Measurements from ENCODE around the gene ITPK1. TPM values are rescaled to one million over a fixed set of nuclear protein-coding genes. Genes with fewer than 3 reads are reported as not detected.

Gene ITPK1
- total and polyA plus RNA-seq, 2 experiments from 2014 or later: 18.7 to 35.0 TPM

DNA sequence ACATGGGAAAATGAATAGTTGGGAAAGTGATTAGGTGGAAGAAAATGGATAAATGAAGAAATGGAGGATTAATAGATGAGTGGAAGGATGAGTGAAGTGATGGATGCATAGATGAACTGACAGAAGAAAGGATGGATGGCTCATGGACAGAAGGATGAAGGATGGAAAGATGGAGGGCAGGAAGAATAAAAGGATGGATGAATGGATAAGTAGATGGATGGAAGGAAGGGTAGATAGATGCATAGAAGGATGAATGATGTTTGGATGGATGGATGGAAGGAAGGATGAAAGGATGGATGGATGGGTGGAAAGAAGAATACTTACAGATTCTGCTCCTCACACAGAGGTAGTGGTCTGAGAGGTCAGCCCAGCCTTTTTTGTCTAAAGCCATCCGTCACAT, 228.6 kb downstream of the ITPK1 start:
- no peaks in the 10 kb centered on the region for H4K20me1 ChIP-seq (ENCODE audit: insufficient read depth)
- no peaks in the 10 kb centered on the region for H3K36me3 ChIP-seq (ENCODE audit: low read depth)
- H3K4me3 ChIP-seq: no peak overlapping the region
- DNase-seq: no peak
- 32 to 50% methylated on average over 1 of the region's 1 CpG for WGBS, 2 experiments (ENCODE audit: low coverage in 1 of 2, low lambda C conversion rate in 2 of 2, missing lambda C conversion rate in 2 of 2)
- in situ Hi-C loops (cut with MboI): no loop called here
- H3K9me2 ChIP-seq (ENCODE audit: insufficient read depth): no peaks in the 10 kb centered on the region
- no peak overlapping the region for H2AFZ ChIP-seq
- no peak overlapping the region for H3K4me2 ChIP-seq (ENCODE audit: unreplicated experiment)
- no peaks in the 10 kb centered on the region for H3K79me2 ChIP-seq (ENCODE audit: insufficient read depth)
- TF ChIP-seq EZH2 (IDR thresholded peaks at IDR 0.05; ENCODE audit: insufficient read depth, poor library complexity, severe bottlenecking) (no peak), EZH2phosphoT487 (IDR thresholded peaks at IDR 0.05; ENCODE audit: insufficient read depth, low read depth) (no peak)
- no peaks in the 10 kb centered on the region for H3K4me1 ChIP-seq (ENCODE audit: insufficient read depth)
- peaks cover 24% of the 10 kb centered on the region for H3K27me3 ChIP-seq (replicated peaks; ENCODE audit: insufficient read depth)
- H3K27ac ChIP-seq: no peak overlapping the region
- H3K9ac ChIP-seq: no peak overlapping the region
- H3F3A ChIP-seq (ENCODE audit: insufficient read depth): no peaks in the 10 kb centered on the region
- H3K9me3 ChIP-seq (ENCODE audit: low read depth): no peaks in the 10 kb centered on the region

Other genes with a start within 250 kb of the ITPK1 start
- not detected in 2 replicates for gene CHGA, start 192.8 kb downstream of the ITPK1 start, total RNA-seq (2014; rRNA removed; shearing (Covaris generic))
- gene CHGA, start 192.8 kb downstream of the ITPK1 start, polyA plus RNA-seq (2016; fragmentation: Nextera tagmentation; extraction: Ambion mirVana): not detected in 2 replicates
- gene MOAP1, start 69.0 kb upstream of the ITPK1 start, total RNA-seq (2014; rRNA removed; shearing (Covaris generic)): 17.5 and 18.3 TPM in 2 replicates
- 9.8 and 11.8 TPM in 2 replicates for gene MOAP1, start 69.0 kb upstream of the ITPK1 start, polyA plus RNA-seq (2016; fragmentation: Nextera tagmentation; extraction: Ambion mirVana)
- 6.2 and 7.7 TPM in 2 replicates for gene LYSET, start 69.4 kb upstream of the ITPK1 start, total RNA-seq (2014; rRNA removed; shearing (Covaris generic))
- gene LYSET, start 69.4 kb upstream of the ITPK1 start, polyA plus RNA-seq (2016; fragmentation: Nextera tagmentation; extraction: Ambion mirVana): 18.5 and 18.7 TPM in 2 replicates
- gene GON7, start 91.1 kb upstream of the ITPK1 start, total RNA-seq (2014; rRNA removed; shearing (Covaris generic)): 13.2 and 16.5 TPM in 2 replicates
- gene GON7, start 91.1 kb upstream of the ITPK1 start, polyA plus RNA-seq (2016; fragmentation: Nextera tagmentation; extraction: Ambion mirVana): 18.3 and 19.0 TPM in 2 replicates
- 28.7 and 42.9 TPM in 2 replicates for gene UBR7, start 91.3 kb upstream of the ITPK1 start, total RNA-seq (2014; rRNA removed; shearing (Covaris generic))
- gene UBR7, start 91.3 kb upstream of the ITPK1 start, polyA plus RNA-seq (2016; fragmentation: Nextera tagmentation; extraction: Ambion mirVana): 23.8 and 24.0 TPM in 2 replicates
- gene BTBD7, start 217.1 kb upstream of the ITPK1 start, total RNA-seq (2014; rRNA removed; shearing (Covaris generic)): 18.2 and 25.3 TPM in 2 replicates
- gene BTBD7, start 217.1 kb upstream of the ITPK1 start, polyA plus RNA-seq (2016; fragmentation: Nextera tagmentation; extraction: Ambion mirVana): 13.1 and 14.3 TPM in 2 replicates
- gene COX8C, start 231.3 kb upstream of the ITPK1 start, total RNA-seq (2014; rRNA removed; shearing (Covaris generic)): not detected in 2 replicates
- not detected in 2 replicates for gene COX8C, start 231.3 kb upstream of the ITPK1 start, polyA plus RNA-seq (2016; fragmentation: Nextera tagmentation; extraction: Ambion mirVana)

Data from GM23248 (cell line).